Mesendoderm (in vitro differentiated cells): Measurements from ENCODE around the gene ASB15. TPM values are rescaled to one million over a fixed set of nuclear protein-coding genes. Genes with fewer than 3 reads are reported as not detected.
"Not testable (repeated sequence)": the region's sequence is repeated elsewhere in the genome, so short reads cannot be mapped to it uniquely, and the experiment has no call there.

Experiments
- DNase-seq: peaks from one replicate; pipeline ENCODE4 v3.0.0; 2013
- H2AK5ac ChIP-seq: 2 replicates; pipeline ENCODE4 v1.6.1; 2013; ENCODE audit warnings: low read length, inconsistent platforms
- H2BK120ac ChIP-seq: 2 replicates; pipeline ENCODE4 v1.6.1; 2013; ENCODE audit warnings: low read depth, mild to moderate bottlenecking, low read length, moderate library complexity, mixed read lengths
- H2BK15ac ChIP-seq: replicated peaks from 2 replicates; pipeline ENCODE4 v1.6.1; 2013; ENCODE audit warnings: low read depth, mild to moderate bottlenecking, moderate library complexity
- H2BK5ac ChIP-seq: 2 replicates; pipeline ENCODE4 v1.6.1; 2013; ENCODE audit warnings: low read length, inconsistent platforms
- H3K18ac ChIP-seq: 2 replicates; pipeline ENCODE4 v1.6.1; 2013; ENCODE audit warnings: mild to moderate bottlenecking, low read length, mixed read lengths
- H3K23ac ChIP-seq: one replicate; pipeline ENCODE4 v1.6.1; 2013; ENCODE audit warnings: low read length
- H3K27ac ChIP-seq: 2 replicates; pipeline ENCODE4 v1.5.1; 2013; ENCODE audit warnings: low read depth, mild to moderate bottlenecking, inconsistent platforms, low read length, moderate library complexity
- H3K27me3 ChIP-seq: 2 replicates; pipeline ENCODE4 v1.6.1; 2013; ENCODE audit warnings: low read length, control low read depth, mild to moderate bottlenecking, inconsistent platforms; ENCODE audit not compliant: insufficient read depth, poor library complexity
- H3K36me3 ChIP-seq: 2 replicates; pipeline ENCODE4 v1.6.1; 2013; ENCODE audit warnings: low read length, inconsistent platforms; ENCODE audit not compliant: control insufficient read depth, insufficient read depth
- H3K4ac ChIP-seq: one replicate; pipeline ENCODE4 v1.6.1; 2013; ENCODE audit warnings: low read depth, mild to moderate bottlenecking, low read length, moderate library complexity
- H3K4me1 ChIP-seq: 2 replicates; pipeline ENCODE4 v1.6.1; 2013; ENCODE audit warnings: low read depth, low read length, inconsistent platforms; ENCODE audit not compliant: control insufficient read depth
- H3K4me2 ChIP-seq: 2 replicates; pipeline ENCODE4 v1.6.1; 2013; ENCODE audit warnings: low read length
- H3K4me3 ChIP-seq: 2 replicates; pipeline ENCODE4 v1.5.1; 2013; ENCODE audit warnings: mild to moderate bottlenecking, low read length
- H3K56ac ChIP-seq: one replicate; pipeline ENCODE4 v1.6.1; 2013; ENCODE audit warnings: low read length
- H3K79me1 ChIP-seq: 2 replicates; pipeline ENCODE4 v1.6.1; 2013; ENCODE audit warnings: low read length, inconsistent platforms
- H3K79me2 ChIP-seq: 2 replicates; pipeline ENCODE4 v1.6.1; 2013; ENCODE audit warnings: mild to moderate bottlenecking, low read length; ENCODE audit not compliant: control insufficient read depth, insufficient read depth
- H3K9ac ChIP-seq: 2 replicates; pipeline ENCODE4 v1.6.1; 2013; ENCODE audit warnings: low read length, inconsistent platforms
- H4K5ac ChIP-seq: one replicate; pipeline ENCODE4 v1.6.1; 2013; ENCODE audit warnings: low read length
- H4K8ac ChIP-seq: one replicate; pipeline ENCODE4 v1.6.1; 2013; ENCODE audit warnings: low read depth, mild to moderate bottlenecking, control low read depth, low read length, moderate library complexity
- WGBS: extraction: QIAGEN DNeasy Blood & Tissue Kit; methylation state at CpG from one replicate; pipeline ENCODE4 v1.1.7; 2013; ENCODE audit warnings: low lambda C conversion rate, missing lambda C conversion rate; ENCODE audit not compliant: insufficient coverage; ENCODE audit errors: extremely low coverage; 5-methylcytosine and 5-hydroxymethylcytosine counted together
- polyA plus RNA-seq, 2 experiments: library from polyadenylated mRNA; stranded (reverse); fragments of 200-250 nt; gene quantifications; one replicate each; pipeline ENCODE4 v1.2.3, GENCODE V29; 2013

Gene ASB15
- not detected for polyA plus RNA-seq (2013, experiment 1 of 2)
- not detected for polyA plus RNA-seq (2013, experiment 2 of 2)

- no peaks in the 10 kb centered on the region for H3K4me1 ChIP-seq
- no CpG with 5 or more reads among the region's 4 CpGs for WGBS
- DNase-seq: no peak
Observed at GRCh38 chr7:123601530-123601929, at the start of gene ASB15. Gene ASB15 (plus strand): TSS chr7:123601821. CDS start chr7:123614503, 12,682 bp downstream.

GRCh38 chr7:123552134-123552533, 49.5 kb upstream of the ASB15 start:
- not testable (repeated sequence) for H4K8ac ChIP-seq, H3K4ac ChIP-seq, H2BK15ac ChIP-seq, H3K23ac ChIP-seq, H3K56ac ChIP-seq, H2AK5ac ChIP-seq, H3K4me1 ChIP-seq, H3K27me3 ChIP-seq, H2BK120ac ChIP-seq, H3K4me3 ChIP-seq, H3K18ac ChIP-seq, H3K9ac ChIP-seq, H3K4me2 ChIP-seq, H3K79me2 ChIP-seq, DNase-seq, H3K27ac ChIP-seq, H2BK5ac ChIP-seq, H4K5ac ChIP-seq, H3K36me3 ChIP-seq
- peaks cover 17% of the 10 kb centered on the region for H3K79me1 ChIP-seq

More at GRCh38 chr7:123601530-123601929, at the start of gene ASB15:
- Histone ChIP-seq H3K9ac (no peak within 1 kb of the TSS), H2BK120ac (no peak within 1 kb of the TSS), H3K18ac (no peak within 1 kb of the TSS), H4K8ac (no peak within 1 kb of the TSS), H3K4me2 (no peak within 1 kb of the TSS), H3K4ac (no peak within 1 kb of the TSS), H2AK5ac (no peak within 1 kb of the TSS), H3K27me3 (no peaks in the 10 kb centered on the region), H3K79me2 (no peaks in the 10 kb centered on the region), H3K4me3 (no peak within 1 kb of the TSS), H4K5ac (no peak within 1 kb of the TSS), H3K27ac (no peak within 1 kb of the TSS), H3K23ac (no peak within 1 kb of the TSS), H3K36me3 (no peaks in the 10 kb centered on the region), H3K56ac (no peak within 1 kb of the TSS), H2BK15ac (no peak within 1 kb of the TSS), H3K79me1 (no peaks in the 10 kb centered on the region), H2BK5ac (no peak within 1 kb of the TSS)

GRCh38 chr7:123552641-123553040, 49.0 kb upstream of the ASB15 start:
- H3K36me3 ChIP-seq: no peaks in the 10 kb centered on the region
- no peaks in the 10 kb centered on the region for H3K27me3 ChIP-seq
- H3K9ac ChIP-seq: no peak overlapping the region
- no peak overlapping the region for H3K56ac ChIP-seq
- no peak overlapping the region for H2BK15ac ChIP-seq
- H3K18ac ChIP-seq: no peak overlapping the region
- H2AK5ac ChIP-seq: no peak overlapping the region
- H3K23ac ChIP-seq: no peak overlapping the region
- H4K8ac ChIP-seq: no peak overlapping the region
- DNase-seq: no peak
- no peak overlapping the region for H3K4me3 ChIP-seq
- no peak overlapping the region for H3K4me2 ChIP-seq
- H3K27ac ChIP-seq: no peak overlapping the region
- H3K79me2 ChIP-seq: peaks cover 9% of the 10 kb centered on the region
- H3K4ac ChIP-seq: no peak overlapping the region
- H2BK5ac ChIP-seq: no peak overlapping the region
- peaks cover 17% of the 10 kb centered on the region for H3K79me1 ChIP-seq
- no peaks in the 10 kb centered on the region for H3K4me1 ChIP-seq
- H4K5ac ChIP-seq: no peak overlapping the region
- 100% methylated on average over 1 of the region's 2 CpGs for WGBS
- no peak overlapping the region for H2BK120ac ChIP-seq

GRCh38 chr7:123553159-123553558, 48.5 kb upstream of the ASB15 start:
- no peak overlapping the region for H2AK5ac ChIP-seq
- H3K56ac ChIP-seq: no peak overlapping the region
- H2BK120ac ChIP-seq: no peak overlapping the region
- peaks cover 9% of the 10 kb centered on the region for H3K79me2 ChIP-seq
- no peak for DNase-seq
- WGBS: no CpG with 5 or more reads among the region's 3 CpGs
- no peak overlapping the region for H3K4me2 ChIP-seq
- no peak overlapping the region for H2BK5ac ChIP-seq
- H2BK15ac ChIP-seq: no peak overlapping the region
- no peak overlapping the region for H3K9ac ChIP-seq
- H3K27ac ChIP-seq: no peak overlapping the region
- no peak overlapping the region for H3K18ac ChIP-seq
- H3K4me1 ChIP-seq: no peaks in the 10 kb centered on the region
- no peaks in the 10 kb centered on the region for H3K36me3 ChIP-seq
- H3K4ac ChIP-seq: no peak overlapping the region
- H4K5ac ChIP-seq: no peak overlapping the region
- H3K4me3 ChIP-seq: no peak overlapping the region
- no peak overlapping the region for H4K8ac ChIP-seq
- peaks cover 17% of the 10 kb centered on the region for H3K79me1 ChIP-seq
- no peak overlapping the region for H3K23ac ChIP-seq
- no peaks in the 10 kb centered on the region for H3K27me3 ChIP-seq

GRCh38 chr7:123555484-123555883, 46.1 kb upstream of the ASB15 start:
- H3K79me2 ChIP-seq: peaks cover 9% of the 10 kb centered on the region
- no peak overlapping the region for H4K5ac ChIP-seq
- H2BK120ac ChIP-seq: no peak overlapping the region
- H3K36me3 ChIP-seq: no peaks in the 10 kb centered on the region
- DNase-seq: no peak
- no peak overlapping the region for H2BK5ac ChIP-seq
- no peaks in the 10 kb centered on the region for H3K27me3 ChIP-seq
- no peak overlapping the region for H3K4ac ChIP-seq
- H2AK5ac ChIP-seq: no peak overlapping the region
- no peak overlapping the region for H3K4me2 ChIP-seq
- no peak overlapping the region for H3K27ac ChIP-seq
- no peak overlapping the region for H3K18ac ChIP-seq
- no peak overlapping the region for H2BK15ac ChIP-seq
- peaks cover 15% of the 10 kb centered on the region for H3K79me1 ChIP-seq
- H3K23ac ChIP-seq: no peak overlapping the region
- no peak overlapping the region for H4K8ac ChIP-seq
- H3K4me3 ChIP-seq: no peak overlapping the region
- no peak overlapping the region for H3K9ac ChIP-seq
- no peaks in the 10 kb centered on the region for H3K4me1 ChIP-seq
- H3K56ac ChIP-seq: no peak overlapping the region

- peak overlapping the region; percentile 76 for H3K4me2 ChIP-seq
- no peak overlapping the region for H2AK5ac ChIP-seq
- peaks cover 9% of the 10 kb centered on the region for H3K79me2 ChIP-seq
- H2BK5ac ChIP-seq: no peak overlapping the region
- no peak overlapping the region for H2BK120ac ChIP-seq
- H3K23ac ChIP-seq: no peak overlapping the region
- H3K79me1 ChIP-seq: peaks cover 15% of the 10 kb centered on the region
- no peak overlapping the region for H4K8ac ChIP-seq
- no peak for DNase-seq
- H3K9ac ChIP-seq: peak overlapping the region; percentile 87
- peak overlapping the region; percentile 90 for H3K56ac ChIP-seq
- no peak overlapping the region for H3K27ac ChIP-seq
- no peak overlapping the region for H3K4ac ChIP-seq
- no peak overlapping the region for H3K18ac ChIP-seq
- H3K36me3 ChIP-seq: no peaks in the 10 kb centered on the region
- H3K4me3 ChIP-seq: peak overlapping the region; percentile 90
- no peaks in the 10 kb centered on the region for H3K4me1 ChIP-seq
- H4K5ac ChIP-seq: no peak overlapping the region
- H2BK15ac ChIP-seq: no peak overlapping the region
- H3K27me3 ChIP-seq: no peaks in the 10 kb centered on the region
- WGBS: no CpG with 5 or more reads among the region's 12 CpGs
Observed at GRCh38 chr7:123557016-123557397, 44.6 kb upstream of the ASB15 start.
